ENCODE measurements around the gene SLC43A2. TPM values are rescaled to one million over a fixed set of nuclear protein-coding genes. Genes with fewer than 3 reads are reported as not detected.

SLC43A2 gene
- total RNA-seq, 6 donors from 2014 or later = 16.9 to 79.0 (median 49.2) TPM

DNA sequence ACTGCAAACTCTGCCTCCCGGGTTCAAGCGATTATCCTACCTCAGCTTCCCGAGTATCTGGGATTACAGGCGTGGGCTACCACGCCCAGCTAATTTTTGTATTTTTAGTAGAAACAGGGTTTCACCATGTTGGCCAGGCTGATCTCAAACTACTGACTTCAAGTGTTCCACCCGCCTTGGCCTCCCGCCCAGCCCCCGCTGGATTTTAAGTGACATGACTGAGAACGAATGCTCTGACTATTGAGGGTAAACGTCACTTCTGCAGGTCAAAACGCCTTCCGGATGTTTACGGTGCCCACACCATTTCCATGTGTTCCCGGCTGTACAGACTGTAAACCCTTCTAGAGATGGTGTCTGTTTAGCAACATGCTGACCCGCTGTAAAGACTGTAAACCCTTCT lies 88.8 kb downstream of the SLC43A2 start:
- Histone ChIP-seq H3K4me1 (no peaks in the 10 kb centered on the region), H3K36me3 (peaks cover 34 to 91% (median 74%) of the 10 kb centered on the region in 4 donors), H3K27ac (no peak overlapping the region), H3K4me3 (no peak overlapping the region), H3K9me3 (no peaks in the 10 kb centered on the region), H3K27me3 (no peaks in the 10 kb centered on the region)
- DNase-seq (no peak), ATAC-seq (ENCODE audit: low FRiP score in 2 of 2) (no peak)
- TF ChIP-seq POLR2AphosphoS5 (IDR thresholded peaks at IDR 0.05) = no peak
- no peak for TF ChIP-seq POLR2A (IDR thresholded peaks at IDR 0.05)
- TF ChIP-seq EP300 (IDR thresholded peaks at IDR 0.05) = no peak
- TF ChIP-seq, protein P1, sequence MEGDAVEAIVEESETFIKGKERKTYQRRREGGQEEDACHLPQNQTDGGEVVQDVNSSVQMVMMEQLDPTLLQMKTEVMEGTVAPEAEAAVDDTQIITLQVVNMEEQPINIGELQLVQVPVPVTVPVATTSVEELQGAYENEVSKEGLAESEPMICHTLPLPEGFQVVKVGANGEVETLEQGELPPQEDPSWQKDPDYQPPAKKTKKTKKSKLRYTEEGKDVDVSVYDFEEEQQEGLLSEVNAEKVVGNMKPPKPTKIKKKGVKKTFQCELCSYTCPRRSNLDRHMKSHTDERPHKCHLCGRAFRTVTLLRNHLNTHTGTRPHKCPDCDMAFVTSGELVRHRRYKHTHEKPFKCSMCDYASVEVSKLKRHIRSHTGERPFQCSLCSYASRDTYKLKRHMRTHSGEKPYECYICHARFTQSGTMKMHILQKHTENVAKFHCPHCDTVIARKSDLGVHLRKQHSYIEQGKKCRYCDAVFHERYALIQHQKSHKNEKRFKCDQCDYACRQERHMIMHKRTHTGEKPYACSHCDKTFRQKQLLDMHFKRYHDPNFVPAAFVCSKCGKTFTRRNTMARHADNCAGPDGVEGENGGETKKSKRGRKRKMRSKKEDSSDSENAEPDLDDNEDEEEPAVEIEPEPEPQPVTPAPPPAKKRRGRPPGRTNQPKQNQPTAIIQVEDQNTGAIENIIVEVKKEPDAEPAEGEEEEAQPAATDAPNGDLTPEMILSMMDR (IDR thresholded peaks at IDR 0.05) = no peak
- 88 to 92% methylated on average over 15 of the region's 15 CpGs for WGBS, 2 donors

DNA sequence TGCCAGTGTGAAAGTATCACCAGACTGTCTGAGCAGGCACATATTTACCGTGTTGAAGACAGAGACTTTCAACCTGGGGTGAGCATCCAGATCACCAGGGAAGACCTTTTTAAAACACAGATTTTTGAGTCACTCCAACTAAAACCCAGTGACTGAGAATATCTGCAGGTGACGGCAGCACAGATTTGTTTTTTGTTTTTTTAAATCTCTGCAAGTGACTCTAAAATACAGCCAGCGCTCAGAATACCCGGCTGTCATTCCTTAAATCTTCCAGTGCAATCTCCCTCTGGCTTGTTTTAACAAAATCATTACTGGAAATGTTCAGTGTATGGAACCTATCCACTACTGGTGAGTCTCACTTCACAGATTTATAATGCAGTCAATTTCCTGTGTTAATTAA lies 92.9 kb downstream of the SLC43A2 start:
- Histone ChIP-seq H3K9me3 (no peaks in the 10 kb centered on the region), H3K4me3 (no peak overlapping the region), H3K36me3 (peaks cover 39 to 94% (median 80%) of the 10 kb centered on the region in 4 donors), H3K27me3 (no peaks in the 10 kb centered on the region), H3K4me1 (no peaks in the 10 kb centered on the region), H3K27ac (no peak overlapping the region)
- DNase-seq = no peak
- no peak for ATAC-seq (ENCODE audit: low FRiP score in 2 of 2)
- WGBS, 2 donors = 83 to 87% methylated on average over 4 of the region's 4 CpGs
- no peak for TF ChIP-seq EP300 (IDR thresholded peaks at IDR 0.05)
- TF ChIP-seq POLR2A (IDR thresholded peaks at IDR 0.05) = no peak
- TF ChIP-seq, protein P1 (IDR thresholded peaks at IDR 0.05) = no peak
- no peak for TF ChIP-seq POLR2AphosphoS5 (IDR thresholded peaks at IDR 0.05)

DNA sequence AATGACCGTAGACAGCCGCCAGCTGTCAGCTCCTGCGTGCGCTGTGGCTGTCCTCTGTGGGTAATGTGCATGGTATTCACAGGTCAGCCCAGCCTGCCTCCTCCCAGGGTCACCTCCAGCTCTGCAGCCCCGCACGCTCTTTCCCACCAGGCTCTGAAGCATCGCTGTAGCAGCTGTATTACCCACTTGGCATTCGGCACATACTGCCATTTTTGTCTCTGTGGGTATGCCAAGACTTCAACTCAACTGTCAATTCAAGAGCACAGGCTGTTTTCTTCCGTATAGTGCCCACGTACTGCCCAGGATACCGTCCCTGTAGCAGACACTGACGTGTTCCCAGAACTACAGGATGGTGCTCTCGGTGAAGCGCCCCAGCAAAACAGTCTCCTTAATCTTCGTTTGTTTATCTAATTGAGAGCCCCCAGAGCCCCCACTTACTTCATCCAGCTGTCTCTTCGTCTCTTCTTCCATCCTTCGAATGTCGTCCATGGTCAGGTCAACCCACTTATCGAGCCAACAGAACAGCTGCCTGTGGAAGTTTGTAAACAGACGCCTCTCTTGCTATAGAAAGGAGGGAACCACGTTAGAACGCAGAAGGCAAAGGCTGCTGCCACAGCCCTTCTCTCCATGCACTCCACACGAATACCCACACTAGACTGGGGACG lies 94.8 kb downstream of the SLC43A2 start:
- Histone ChIP-seq H3K27ac (no peak overlapping the region), H3K36me3 (peaks cover 28 to 94% (median 73%) of the 10 kb centered on the region in 4 donors), H3K4me3 (no peak overlapping the region), H3K27me3 (no peaks in the 10 kb centered on the region), H3K9me3 (no peaks in the 10 kb centered on the region), H3K4me1 (peaks cover 0 to 6% (median 0%) of the 10 kb centered on the region in 4 donors)
- no peak for TF ChIP-seq POLR2A (IDR thresholded peaks at IDR 0.05)
- no peak for TF ChIP-seq EP300 (IDR thresholded peaks at IDR 0.05)
- TF ChIP-seq, protein P1 (IDR thresholded peaks at IDR 0.05) = no peak
- TF ChIP-seq POLR2AphosphoS5 (IDR thresholded peaks at IDR 0.05) = no peak
- ATAC-seq (ENCODE audit: low FRiP score in 2 of 2) (no peak), DNase-seq (no peak)
- 92% methylated on average over 24 of the region's 24 CpGs for WGBS, 2 donors

- H3K27me3 ChIP-seq = no peaks in the 10 kb centered on the region
- H3K27ac ChIP-seq = no peak overlapping the region
- H3K9me3 ChIP-seq = no peaks in the 10 kb centered on the region
- peaks cover 28 to 93% (median 70%) of the 10 kb centered on the region in 4 donors for H3K36me3 ChIP-seq
- ATAC-seq (ENCODE audit: low FRiP score in 2 of 2) = peak; percentile 44 to 66
- TF ChIP-seq, protein P1 (IDR thresholded peaks at IDR 0.05) = peak in 4 of 6 experiments; percentile 11 to 33 (median 14)
- TF ChIP-seq POLR2A (IDR thresholded peaks at IDR 0.05) = no peak
- peaks cover 0 to 6% (median 0%) of the 10 kb centered on the region in 4 donors for H3K4me1 ChIP-seq
- no peak for DNase-seq
- WGBS, 2 donors = 67 to 82% methylated on average over 3 to 10 of the region's 10 CpGs
- H3K4me3 ChIP-seq = no peak overlapping the region
Measured at GRCh38 chr17:1532836-1533602, 95.6 kb downstream of the SLC43A2 start.

All from upper lobe of left lung (tissue), 6 donors.